Smooth muscle cell of trachea (primary cell): ENCODE results near the gene C12orf57. TPM values are rescaled to one million over a fixed set of nuclear protein-coding genes. Genes with fewer than 3 reads are reported as not detected.

Experiments used
- total RNA-seq: library from RNA; depleted of rRNA; stranded (reverse); fragments of >200 nt; gene quantifications from 2 replicates; pipeline ENCODE4 v1.2.1, GENCODE V29; 2014

Gene C12orf57, protein sequence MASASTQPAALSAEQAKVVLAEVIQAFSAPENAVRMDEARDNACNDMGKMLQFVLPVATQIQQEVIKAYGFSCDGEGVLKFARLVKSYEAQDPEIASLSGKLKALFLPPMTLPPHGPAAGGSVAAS
- 61.5 and 94.6 TPM in 2 replicates for total RNA-seq

DNA sequence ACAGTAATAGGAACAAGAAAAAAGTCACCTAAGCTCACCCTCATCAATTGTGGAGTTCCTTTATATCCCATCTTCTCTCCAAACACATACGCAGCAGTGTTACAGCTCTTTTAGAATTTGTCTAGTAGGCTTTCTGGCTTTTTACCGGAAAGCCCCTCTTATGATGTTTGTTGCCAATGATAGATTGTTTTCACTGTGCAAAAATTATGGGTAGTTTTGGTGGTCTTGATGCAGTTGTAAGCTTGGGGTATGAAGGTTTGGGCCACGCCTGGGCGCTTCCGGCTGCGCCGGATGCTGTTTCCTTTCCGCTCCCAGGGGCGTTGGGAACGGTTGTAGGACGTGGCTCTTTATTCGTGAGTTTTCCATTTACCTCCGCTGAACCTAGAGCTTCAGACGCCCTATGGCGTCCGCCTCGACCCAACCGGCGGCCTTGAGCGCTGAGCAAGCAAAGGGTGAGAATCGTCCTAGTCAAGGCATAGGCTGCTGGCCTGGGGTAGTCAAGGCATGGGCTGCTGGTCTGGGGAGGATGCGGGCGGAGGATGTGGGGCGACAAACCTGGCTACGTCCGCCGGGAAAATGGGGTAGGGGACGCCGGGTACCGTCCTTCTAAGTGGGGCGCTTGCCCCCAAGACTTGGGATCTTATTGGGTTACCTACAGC lies at the start of gene C12orf57, which contains the start of gene RNU7-1:
C12orf57 (plus strand) TSS at position 301 of the 659 bp plus-strand sequence; CDS start at position 401, 100 bp downstream.
RNU7-1 (plus strand) TSS at position 95 of the 659 bp plus-strand sequence.

DNA sequence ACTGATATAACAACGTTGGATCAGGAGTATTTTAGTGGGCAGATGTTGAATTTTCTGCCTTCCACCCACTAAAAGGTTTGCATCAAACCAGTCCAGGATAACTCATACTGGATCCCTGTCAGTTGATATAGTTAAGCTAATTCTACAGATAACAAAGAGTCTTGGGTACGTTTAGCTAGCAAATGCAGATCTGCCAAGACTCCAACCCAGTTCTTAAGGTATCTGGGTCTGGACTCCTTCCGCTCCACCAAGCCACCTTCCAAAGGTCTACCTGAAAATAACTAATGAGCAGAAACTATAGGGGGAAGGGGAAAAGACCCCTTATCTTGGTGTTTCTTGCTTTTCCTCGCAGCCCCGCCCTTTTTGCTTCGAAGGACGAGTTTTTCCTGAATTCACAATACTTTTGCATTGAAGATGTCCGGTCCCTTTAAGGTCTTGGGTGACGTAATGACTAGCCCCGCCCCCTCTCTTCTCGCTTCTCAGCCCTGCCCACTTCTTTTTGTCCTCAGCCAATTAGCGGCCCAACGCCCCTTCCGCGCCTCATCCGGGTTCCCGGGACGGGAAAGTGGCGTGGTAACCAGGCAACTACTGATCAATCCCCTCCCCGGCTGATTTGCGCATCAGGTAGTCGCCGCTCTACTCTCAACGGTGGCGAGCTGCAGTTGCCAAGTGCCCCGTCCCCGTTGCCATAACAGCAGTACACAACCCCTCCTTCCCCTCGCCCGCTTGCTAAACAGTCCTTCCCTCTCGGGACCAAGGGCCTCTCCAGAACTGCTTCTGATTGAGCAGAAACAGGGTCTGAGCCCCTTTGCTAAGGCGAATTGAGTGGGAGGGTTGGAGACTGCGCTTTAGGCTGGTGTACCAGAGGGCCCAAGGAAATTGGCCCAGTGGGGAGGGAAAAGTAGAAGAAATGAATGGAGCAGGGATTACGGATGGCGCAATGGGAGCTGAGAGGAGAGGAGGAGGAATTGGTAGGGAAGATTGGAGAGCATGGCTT lies 39.2 kb upstream of the C12orf57 start, which contains the start of gene LRRC23:
LRRC23 (plus strand) TSS at position 543 of the 997 bp plus-strand sequence. CDS start 812 bp downstream, outside the sequence.

DNA sequence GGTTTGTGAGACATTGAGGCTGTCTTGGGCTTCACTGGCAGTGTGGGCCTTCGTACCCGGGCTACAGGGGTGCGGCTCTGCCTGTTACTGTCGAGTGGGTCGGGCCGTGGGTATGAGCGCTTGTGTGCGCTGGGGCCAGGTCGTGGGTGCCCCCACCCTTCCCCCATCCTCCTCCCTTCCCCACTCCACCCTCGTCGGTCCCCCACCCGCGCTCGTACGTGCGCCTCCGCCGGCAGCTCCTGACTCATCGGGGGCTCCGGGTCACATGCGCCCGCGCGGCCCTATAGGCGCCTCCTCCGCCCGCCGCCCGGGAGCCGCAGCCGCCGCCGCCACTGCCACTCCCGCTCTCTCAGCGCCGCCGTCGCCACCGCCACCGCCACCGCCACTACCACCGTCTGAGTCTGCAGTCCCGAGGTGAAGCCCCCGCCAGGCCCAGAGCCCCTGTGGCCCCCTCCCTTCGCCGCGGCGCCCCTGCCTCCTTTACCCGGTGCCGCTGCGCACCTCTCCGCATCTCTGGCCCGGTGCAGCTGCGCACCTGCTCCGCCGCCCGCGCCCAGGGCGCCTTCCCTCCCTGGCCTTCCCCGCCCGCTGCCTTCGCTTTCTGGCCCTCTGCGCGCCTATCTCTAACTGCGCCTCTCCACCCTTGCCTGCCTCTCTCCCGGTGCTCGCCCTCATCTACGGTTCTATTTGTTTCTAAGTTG lies 29.4 kb upstream of the C12orf57 start, which contains the start of gene ENO2:
ENO2 (plus strand) TSS at position 335 of the 701 bp plus-strand sequence. CDS start 1,253 bp downstream, outside the sequence.

DNA sequence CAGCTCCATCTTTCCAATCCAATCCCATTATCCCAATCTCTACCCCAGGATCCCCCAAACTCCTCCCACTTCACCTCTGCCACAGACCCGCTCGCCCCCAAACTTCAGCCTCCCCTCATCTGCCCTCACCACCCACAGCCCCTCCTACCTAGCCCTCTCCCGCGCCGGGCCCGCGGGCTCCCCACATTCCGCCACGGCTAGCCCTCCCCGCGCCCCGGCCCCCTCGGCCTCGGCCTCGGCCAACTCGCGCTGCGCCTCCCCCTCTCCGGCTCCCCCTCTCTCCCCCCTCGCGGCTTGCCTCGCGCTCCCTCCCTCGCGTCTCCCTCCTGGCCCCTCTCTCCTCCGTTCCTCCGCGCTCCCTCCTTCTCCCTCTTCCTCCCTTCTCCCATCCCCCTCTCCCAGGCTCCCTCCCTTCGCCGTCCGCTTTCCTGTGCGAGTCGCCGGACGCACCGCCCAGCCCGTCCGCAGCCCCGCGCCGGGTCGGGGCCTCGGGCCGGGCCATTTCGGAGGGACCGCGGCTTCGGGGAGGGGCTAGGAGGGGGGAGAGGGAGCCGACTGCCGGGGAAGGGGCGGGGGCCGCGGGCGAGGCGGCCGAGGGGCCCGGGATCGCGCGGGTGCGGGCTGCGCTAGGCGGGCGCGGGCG lies 16.3 kb upstream of the C12orf57 start, which contains the start of gene ATN1:
ATN1 (plus strand) TSS at position 581 of the 643 bp plus-strand sequence. CDS start 6,043 bp downstream, outside the sequence.

DNA sequence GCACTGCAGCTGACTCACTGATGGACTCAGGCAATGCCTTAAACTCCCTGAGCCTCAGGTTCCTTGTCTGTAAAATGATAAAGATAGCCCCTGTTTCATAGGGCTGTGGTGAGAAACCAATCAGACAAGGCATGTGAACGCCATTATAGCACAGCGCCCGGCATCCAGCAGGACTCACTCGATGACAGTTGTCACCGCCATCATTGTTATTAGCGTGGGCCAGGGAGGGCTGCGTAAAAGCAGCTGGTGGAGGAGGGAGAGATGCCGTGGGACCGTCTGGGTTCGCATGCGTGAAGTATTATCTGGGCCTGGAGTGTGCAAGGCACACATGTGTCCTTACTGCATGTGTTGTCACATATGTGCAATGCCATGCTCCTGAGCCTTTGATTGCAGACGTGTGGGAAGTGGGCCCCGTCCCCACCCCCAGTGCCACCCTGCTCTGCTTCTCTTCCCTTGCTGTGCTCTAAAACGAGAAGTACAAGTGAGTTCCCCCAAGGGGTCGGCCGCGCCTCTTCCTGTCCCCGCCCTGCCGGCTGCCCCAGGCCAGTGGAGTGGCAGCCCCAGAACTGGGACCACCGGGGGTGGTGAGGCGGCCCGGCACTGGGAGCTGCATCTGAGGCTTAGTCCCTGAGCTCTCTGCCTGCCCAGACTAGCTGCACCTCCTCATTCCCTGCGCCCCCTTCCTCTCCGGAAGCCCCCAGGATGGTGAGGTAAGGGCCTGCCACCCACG lies 7.2 kb downstream of the C12orf57 start, which contains the start of gene PTPN6:
PTPN6 (plus strand) TSS at position 546 of the 730 bp plus-strand sequence; CDS start at position 703, 157 bp downstream.

Other genes with a start within 250 kb of the C12orf57 start
- 0.33 and 1.0 TPM in 2 replicates for gene PIANP, start 243.2 kb upstream of the C12orf57 start, total RNA-seq
- 83.2 and 106 TPM in 2 replicates for gene COPS7A, start 220.0 kb upstream of the C12orf57 start, total RNA-seq
- gene MLF2, start 190.9 kb upstream of the C12orf57 start, total RNA-seq = 178 and 182 TPM in 2 replicates
- gene PTMS, start 177.7 kb upstream of the C12orf57 start, total RNA-seq = 39.2 and 99.2 TPM in 2 replicates
- 0.15 and 0.17 TPM in 2 replicates for gene LAG3, start 171.5 kb upstream of the C12orf57 start, total RNA-seq
- gene CD4, start 154.5 kb upstream of the C12orf57 start, total RNA-seq = 0.15 and 2.2 TPM in 2 replicates
- gene GPR162, start 122.2 kb upstream of the C12orf57 start, total RNA-seq = 6.1 and 6.8 TPM in 2 replicates
- 121 and 150 TPM in 2 replicates for gene P3H3, start 115.6 kb upstream of the C12orf57 start, total RNA-seq
- 1.7 and 2.9 TPM in 2 replicates for gene GNB3, start 103.1 kb upstream of the C12orf57 start, total RNA-seq
- 3.3 and 25.9 TPM in 2 replicates for gene CDCA3, start 92.7 kb upstream of the C12orf57 start, total RNA-seq
- gene USP5, start 91.9 kb upstream of the C12orf57 start, total RNA-seq = 97.8 and 134 TPM in 2 replicates
- 1,080 and 1,447 TPM in 2 replicates for gene TPI1, start 76.5 kb upstream of the C12orf57 start, total RNA-seq
- 6.3 and 14.1 TPM in 2 replicates for gene SPSB2, start 70.7 kb upstream of the C12orf57 start, total RNA-seq
- 13.2 and 14.9 TPM in 2 replicates for gene LRRC23, start 39.2 kb upstream of the C12orf57 start, total RNA-seq
- 20.1 and 29.3 TPM in 2 replicates for gene ENO2, start 29.4 kb upstream of the C12orf57 start, total RNA-seq
- gene ATN1, start 16.1 kb upstream of the C12orf57 start, total RNA-seq = 16.9 and 31.9 TPM in 2 replicates
- not detected in 2 replicates for gene RNU7-1, start 206 bp upstream of the C12orf57 start, total RNA-seq
- under 0.01 TPM in 1 of 2 replicates, not detected in the other for gene PTPN6, start 7.3 kb downstream of the C12orf57 start, total RNA-seq
- 176 and 184 TPM in 2 replicates for gene PHB2, start 26.6 kb downstream of the C12orf57 start, total RNA-seq
- gene EMG1, start 26.9 kb downstream of the C12orf57 start, total RNA-seq = 35.2 and 55.0 TPM in 2 replicates
- gene LPCAT3, start 74.5 kb downstream of the C12orf57 start, total RNA-seq = 15.1 and 17.9 TPM in 2 replicates
- 307 and 827 TPM in 2 replicates for gene C1S, start 116.7 kb downstream of the C12orf57 start, total RNA-seq
- gene C1R, start 148.4 kb downstream of the C12orf57 start, total RNA-seq = 159 and 432 TPM in 2 replicates
- 50.2 and 82.0 TPM in 2 replicates for gene C1RL, start 165.2 kb downstream of the C12orf57 start, total RNA-seq
- 0.33 TPM in 1 of 2 replicates, not detected in the other for gene RBP5, start 184.9 kb downstream of the C12orf57 start, total RNA-seq
- 19.4 and 25.9 TPM in 2 replicates for gene CLSTN3, start 186.3 kb downstream of the C12orf57 start, total RNA-seq
- gene PEX5, start 245.7 kb downstream of the C12orf57 start, total RNA-seq = 33.9 and 44.8 TPM in 2 replicates